Endothelial cell of umbilical vein (primary cell): Measurements from ENCODE around the gene UNKL. TPM values are rescaled to one million over a fixed set of nuclear protein-coding genes. Genes with fewer than 3 reads are reported as not detected.
A peak's percentile ranks its signal among the peaks of the same experiment; 100 is the strongest.

Experiments
- BruUV-seq: library from RNA; stranded (reverse); fragments of 400-500 nt; replicated peaks from 2 replicates; lab custom pipeline; 2021; lab: Mats Ljungman, UMichigan
- CTCF ChIA-PET: fragments of 300-600, 350-600 bp; sonication (Branson Sonifier 250); formaldehyde crosslinking; loops from one replicate; lab custom pipeline; 2021; ENCODE audit warnings: antibody characterized with exemption, inconsistent platforms; lab: Charles Lee
- POLR2A ChIA-PET: fragments of 300-600, 350-600 bp; sonication (Branson Sonifier 250); formaldehyde crosslinking; loops from one replicate; lab custom pipeline; 2021; ENCODE audit warnings: antibody characterized with exemption, inconsistent platforms; lab: Charles Lee
- DNase-seq: peaks from one replicate; pipeline ENCODE4 v3.0.0-alpha.2; 2011; ENCODE audit warnings: low read depth, low spot score
- FAIRE-seq: peaks from 2 replicates; lab custom pipeline; 2011; peaks lifted over from hg19 to GRCh38; lab: Jason Lieb, UNC
- H2AFZ ChIP-seq: 2 replicates; pipeline ENCODE4 v1.6.0; 2012; ENCODE audit warnings: low read depth, low read length, control low read depth, inconsistent platforms
- H3K27ac ChIP-seq: 2 replicates; pipeline ENCODE4 v1.5.1; 2011; ENCODE audit warnings: low read depth, mild to moderate bottlenecking, control low read depth, low read length, moderate library complexity; ENCODE audit not compliant: insufficient read depth
- H3K27me3 ChIP-seq, 2 experiments: 2 replicates each; pipeline versions ENCODE4 v1.6.0 to v1.6.1; 2011; ENCODE audit warnings: low read length in 2 of 2, mixed read lengths in 1 of 2; ENCODE audit not compliant: control insufficient read depth in 2 of 2, insufficient read depth in 2 of 2
- H3K36me3 ChIP-seq, 2 experiments: 2 replicates in 1 of 2; 3 replicates in 1 of 2; pipeline ENCODE4 v1.5.1; 2011; ENCODE audit warnings: low read length in 2 of 2, mild to moderate bottlenecking in 1 of 2, moderate library complexity in 1 of 2; ENCODE audit not compliant: control insufficient read depth in 2 of 2, insufficient read depth in 2 of 2; ENCODE audit errors: extremely low read depth in 1 of 2
- H3K4me1 ChIP-seq: 3 replicates; pipeline ENCODE4 v1.5.1; 2011; ENCODE audit warnings: mild to moderate bottlenecking, low read length; ENCODE audit not compliant: control insufficient read depth, insufficient read depth; ENCODE audit errors: extremely low read depth
- H3K4me2 ChIP-seq: 2 replicates; pipeline ENCODE4 v1.6.1; 2011; ENCODE audit warnings: low read length, control low read depth, mixed read lengths; ENCODE audit not compliant: insufficient read depth
- H3K4me3 ChIP-seq, 3 experiments: fragments of 200-600 bp in 1 of 3; sonication (generic), shearing (Covaris generic) in 1 of 3; replicated peaks in 1 of 3; 2 replicates each; pipeline ENCODE4 v1.5.1; 2011 to 2016; ENCODE audit warnings: control low read depth in 3 of 3, low read length in 3 of 3, mild to moderate bottlenecking in 2 of 3, inconsistent platforms in 1 of 3, low read depth in 1 of 3, moderate library complexity in 1 of 3; ENCODE audit not compliant: insufficient read depth in 1 of 3
- H3K79me2 ChIP-seq: 2 replicates; pipeline ENCODE4 v1.6.0; 2012; ENCODE audit warnings: low read length, inconsistent platforms; ENCODE audit not compliant: control insufficient read depth, insufficient read depth
- H3K9ac ChIP-seq: replicated peaks from 2 replicates; pipeline ENCODE3; 2011; ENCODE audit warnings: low read length, control low read depth; ENCODE audit not compliant: insufficient read depth; ENCODE audit errors: extremely low read depth
- H3K9me1 ChIP-seq: replicated peaks from 3 replicates; pipeline ENCODE4 v1.6.0; 2011; ENCODE audit warnings: mild to moderate bottlenecking, low read length; ENCODE audit not compliant: control insufficient read depth, insufficient read depth; ENCODE audit errors: extremely low read depth
- H3K9me3 ChIP-seq: replicated peaks from 2 replicates; pipeline ENCODE4 v1.5.1; 2012; ENCODE audit warnings: low read length, inconsistent platforms; ENCODE audit not compliant: control insufficient read depth, insufficient read depth
- H4K20me1 ChIP-seq: replicated peaks from 2 replicates; pipeline ENCODE3; 2011; ENCODE audit warnings: mild to moderate bottlenecking, low read length; ENCODE audit not compliant: control insufficient read depth, insufficient read depth; ENCODE audit errors: extremely low read depth
- EZH2 ChIP-seq: IDR thresholded peaks from 2 replicates; pipeline ENCODE4 v1.6.1; 2012; ENCODE audit warnings: borderline replicate concordance, low read depth, mild to moderate bottlenecking, moderate library complexity, low read length, inconsistent platforms; ENCODE audit not compliant: severe bottlenecking
- GATA2 ChIP-seq: IDR thresholded peaks from 2 replicates; pipeline ENCODE4 v1.7.0; 2011; ENCODE audit warnings: low read depth, mild to moderate bottlenecking, moderate library complexity, mixed read lengths, low read length; ENCODE audit not compliant: insufficient read length, insufficient read depth
- MAX ChIP-seq: IDR thresholded peaks from 2 replicates; pipeline ENCODE4 v1.6.1; 2011; ENCODE audit not compliant: insufficient read depth, insufficient read length
- MYC ChIP-seq: IDR thresholded peaks from one replicate; pipeline ENCODE4 v1.6.1; 2011; ENCODE audit warnings: mild to moderate bottlenecking, low read depth, low read length
- POLR2A ChIP-seq: IDR thresholded peaks from 2 replicates; pipeline ENCODE4 v1.6.1; 2012; ENCODE audit warnings: low read depth, mild to moderate bottlenecking, control low read depth, low read length
- POLR2AphosphoS5 ChIP-seq: IDR thresholded peaks from 2 replicates; pipeline ENCODE4 v1.6.1; 2012; ENCODE audit warnings: low read depth, mild to moderate bottlenecking, control low read depth, low read length, moderate library complexity; ENCODE audit not compliant: insufficient read depth
- dilution Hi-C: fragments of 300-500 bp; cut with MboI; formaldehyde crosslinking; loops from one replicate; pipeline ENCODE4 v1.15.0; 2019; ENCODE audit warnings: low sequenced_read_pairs; ENCODE audit not compliant: extremely low pct_ligation_motif_present
- intact Hi-C: fragments of 100-400 bp; cut with micrococcal nuclease; formaldehyde crosslinking; loops from one replicate; pipeline ENCODE4 v1.10.0; 2022
- polyA plus RNA-seq, 4 experiments: library from polyadenylated mRNA; depleted of rRNA in 3 of 4; stranded (reverse) in 3 of 4; unstranded in 1 of 4; fragments of >200 nt; gene quantifications; 2 replicates each; pipeline versions ENCODE4 v1.2.1 to v1.2.3, GENCODE V29; 2011 to 2012; ENCODE audit warnings: missing spikeins in 1 of 4
- total RNA-seq: library from RNA; stranded (reverse); gene quantifications from 2 replicates; pipeline ENCODE4 v1.2.3, GENCODE V29; 2021

UNKL gene
- total and polyA plus RNA-seq, 2 donors (not counting 3 experiments of a cell fraction or from before 2014, with no cell fraction given): 17.1 to 32.8 TPM

GRCh38 chr16:1380195-1380594 is 34.3 kb downstream of the UNKL start:
- Histone ChIP-seq H3K79me2 (peaks cover 24% of the 10 kb centered on the region), H3K4me3 (no peak overlapping the region), H4K20me1 (no peaks in the 10 kb centered on the region), H3K9ac (no peak overlapping the region), H3K4me1 (peaks cover 12% of the 10 kb centered on the region), H3K27ac (no peak overlapping the region), H2AFZ (peak overlapping the region; percentile 67), H3K27me3 (no peaks in the 10 kb centered on the region), H3K36me3 (peaks cover 0 to 8% of the 10 kb centered on the region in 2 experiments), H3K4me2 (peak overlapping the region; percentile 65), H3K9me3 (no peaks in the 10 kb centered on the region), H3K9me1 (no peaks in the 10 kb centered on the region)
- POLR2A ChIA-PET: no interaction called here
- FAIRE-seq: no peak
- no peak for DNase-seq
- TF ChIP-seq MAX (no peak), GATA2 (no peak), EZH2 (no peak), POLR2AphosphoS5 (no peak), MYC (no peak)
- intact Hi-C loops (no loop called here), dilution Hi-C loops (no loop called here)
- BruUV-seq: no TSS peak
- CTCF ChIA-PET: interaction anchor here (1.0 to 4.3 kb wide), 2 partner anchors 11 to 17 kb away, joined by 3 to 24 read pairs; no protein-coding TSS in a partner anchor

- ChIA-PET CTCF (interaction anchor here (0.9 to 4.3 kb wide), 3 partner anchors 11 to 16 kb away, joined by 3 to 24 read pairs (median 3); no protein-coding TSS in a partner anchor), POLR2A (no interaction called here)
- intact Hi-C loops (loop anchor here (5.0 kb wide), 1 partner anchor 328 kb away; the partner anchor contains the start of gene MAPK8IP3), dilution Hi-C loops (no loop called here)
- Histone ChIP-seq H3K27ac (peak overlapping the region; percentile 91), H3K9me3 (no peaks in the 10 kb centered on the region), H4K20me1 (no peaks in the 10 kb centered on the region), H2AFZ (peak overlapping the region; percentile 67), H3K9ac (peak overlapping the region; percentile 98), H3K79me2 (peaks cover 24% of the 10 kb centered on the region), H3K9me1 (no peaks in the 10 kb centered on the region), H3K4me1 (peaks cover 12% of the 10 kb centered on the region), H3K4me2 (peak overlapping the region; percentile 72), H3K27me3 (no peaks in the 10 kb centered on the region), H3K36me3 (peaks cover 0 to 8% of the 10 kb centered on the region in 2 experiments), H3K4me3 (peak overlapping the region; percentile 39 to 41 (median 39))
- TF ChIP-seq EZH2 (no peak), POLR2AphosphoS5 (peak; percentile 58), POLR2A (peak; percentile 73)
- FAIRE-seq: peak; percentile 40
- no TSS peak for BruUV-seq
- peak; percentile 37 for DNase-seq
Observed at GRCh38 chr16:1379304-1380076, 35.0 kb downstream of the UNKL start.
